Epithelial cell of proximal tubule (primary cell): ENCODE results near the gene SORCS3. TPM values are rescaled to one million over a fixed set of nuclear protein-coding genes. Genes with fewer than 3 reads are reported as not detected.

Experiments
- DNase-seq: peaks from one replicate; pipeline ENCODE4 v3.0.0-alpha.2; 2011; ENCODE audit warnings: low read depth
- H3K4me3 ChIP-seq: 2 replicates; pipeline ENCODE4 v1.5.1; 2011; ENCODE audit warnings: low read depth, mild to moderate bottlenecking, low read length
- CTCF ChIP-seq: conservative IDR thresholded peaks from 2 replicates; pipeline ENCODE4 v1.5.1; 2012; ENCODE audit warnings: low read depth, mild to moderate bottlenecking, low read length
- total RNA-seq: library from RNA; depleted of rRNA; stranded (reverse); fragments of >200 nt; gene quantifications from 2 replicates; pipeline ENCODE4 v1.2.3, GENCODE V29; 2015

The SORCS3 gene
- total RNA-seq, 1 donor from 2014 or later: 0.06 TPM

DNA sequence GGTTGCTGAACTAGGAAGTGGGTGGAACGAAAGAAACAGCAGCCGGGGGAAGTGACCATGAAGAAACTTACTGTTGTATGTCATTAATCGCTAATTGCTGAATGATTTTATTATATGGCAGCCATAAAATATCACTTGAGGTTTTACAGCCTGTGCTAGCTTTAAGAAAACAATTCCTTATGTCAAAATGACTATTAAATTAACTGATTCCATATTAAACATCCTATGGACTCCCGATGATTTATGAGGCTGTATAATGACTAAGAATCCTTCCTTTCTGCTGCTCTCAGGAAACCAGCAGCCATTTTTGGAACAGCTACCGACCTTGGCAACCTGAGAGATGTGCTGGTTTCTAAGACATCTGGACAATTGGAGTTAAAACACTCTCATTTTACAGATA lies 421.9 kb downstream of the SORCS3 start:
- H3K4me3 ChIP-seq: no peak overlapping the region
- DNase-seq: no peak
- TF ChIP-seq CTCF: no peak

DNA sequence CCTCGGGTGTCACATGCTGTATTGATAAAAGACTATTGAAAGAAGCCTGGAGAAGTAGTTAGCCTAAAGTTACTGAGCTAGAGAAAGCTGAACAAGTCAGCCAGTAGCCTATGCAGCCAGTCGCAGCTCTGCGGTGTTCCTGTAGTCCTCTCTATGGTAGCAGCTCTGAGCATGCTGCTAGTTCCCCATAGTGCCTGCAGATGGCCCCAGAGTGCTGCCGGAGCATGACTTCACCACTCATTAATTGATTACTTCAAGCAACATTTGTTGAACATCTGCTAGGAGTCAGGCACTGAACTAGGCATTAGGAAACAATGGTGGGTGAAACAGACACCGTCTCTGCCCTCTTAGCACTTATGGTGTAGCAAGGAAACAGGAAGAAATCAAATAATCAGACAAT lies 422.7 kb downstream of the SORCS3 start:
- DNase-seq: no peak
- TF ChIP-seq CTCF: peak; percentile 99
- H3K4me3 ChIP-seq: no peak overlapping the region

GRCh38 chr10:105068497-105068896 lies 427.4 kb downstream of the SORCS3 start:
- no peak for TF ChIP-seq CTCF
- no peak overlapping the region for H3K4me3 ChIP-seq
- DNase-seq: no peak

GRCh38 chr10:105070249-105070648 lies 429.2 kb downstream of the SORCS3 start:
- no peak for TF ChIP-seq CTCF
- DNase-seq: no peak
- no peak overlapping the region for H3K4me3 ChIP-seq

DNA sequence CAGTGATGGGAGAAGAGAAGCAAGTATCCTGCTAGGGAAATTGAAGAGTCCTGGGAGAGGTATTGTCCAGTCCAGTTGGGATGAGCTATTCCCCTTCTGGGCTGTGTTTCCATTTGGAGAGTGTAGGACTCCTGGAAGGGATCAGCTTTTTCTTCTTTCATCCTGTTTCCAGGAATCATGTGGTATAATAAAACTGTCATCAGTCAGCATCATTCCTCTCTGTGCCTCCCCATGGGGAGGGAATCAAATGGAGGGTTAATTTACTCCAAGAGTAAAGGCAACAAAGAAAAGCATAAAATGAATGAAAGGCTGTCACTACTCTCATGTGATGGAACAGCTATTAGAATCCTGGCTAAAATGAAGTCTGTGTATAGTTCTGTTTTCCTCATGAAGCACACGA lies 429.9 kb downstream of the SORCS3 start:
- H3K4me3 ChIP-seq: no peak overlapping the region
- no peak for TF ChIP-seq CTCF
- no peak for DNase-seq

- no peak overlapping the region for H3K4me3 ChIP-seq
- no peak for DNase-seq
- no peak for TF ChIP-seq CTCF
These were observed 430.9 kb downstream of the SORCS3 start for GRCh38 chr10:105071980-105072379.

- DNase-seq: no peak
- no peak overlapping the region for H3K4me3 ChIP-seq
- TF ChIP-seq CTCF: no peak
These were observed 432.9 kb downstream of the SORCS3 start for GRCh38 chr10:105073999-105074398.
